Measurements from ENCODE around the gene DNM1. TPM values are rescaled to one million over a fixed set of nuclear protein-coding genes. Genes with fewer than 3 reads are reported as not detected.

Gene DNM1
- total RNA-seq, 1 donor from 2014 or later, result 0.40 TPM

DNA sequence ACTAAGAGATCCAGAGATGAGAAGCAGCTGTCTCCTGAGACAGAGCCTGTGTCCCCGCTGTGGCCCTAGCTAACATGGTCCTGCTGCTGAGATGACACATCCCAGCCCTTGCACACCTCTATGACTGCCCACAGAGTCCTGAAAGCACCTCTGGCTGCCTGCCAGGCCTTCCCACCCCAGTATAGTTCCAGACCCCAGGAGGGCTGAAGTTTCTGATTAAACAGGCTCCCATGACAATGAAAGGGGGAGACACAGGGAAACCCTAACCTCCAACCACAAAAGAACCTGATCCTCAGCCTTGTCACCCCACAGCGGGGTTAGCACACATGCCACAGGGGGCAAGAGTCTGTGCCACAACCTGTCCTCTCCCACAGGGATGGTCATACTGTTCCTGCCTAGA lies 27.5 kb upstream of the DNM1 start:
- DNase-seq (ENCODE audit: low read depth in 2 of 2), result no peak

DNA sequence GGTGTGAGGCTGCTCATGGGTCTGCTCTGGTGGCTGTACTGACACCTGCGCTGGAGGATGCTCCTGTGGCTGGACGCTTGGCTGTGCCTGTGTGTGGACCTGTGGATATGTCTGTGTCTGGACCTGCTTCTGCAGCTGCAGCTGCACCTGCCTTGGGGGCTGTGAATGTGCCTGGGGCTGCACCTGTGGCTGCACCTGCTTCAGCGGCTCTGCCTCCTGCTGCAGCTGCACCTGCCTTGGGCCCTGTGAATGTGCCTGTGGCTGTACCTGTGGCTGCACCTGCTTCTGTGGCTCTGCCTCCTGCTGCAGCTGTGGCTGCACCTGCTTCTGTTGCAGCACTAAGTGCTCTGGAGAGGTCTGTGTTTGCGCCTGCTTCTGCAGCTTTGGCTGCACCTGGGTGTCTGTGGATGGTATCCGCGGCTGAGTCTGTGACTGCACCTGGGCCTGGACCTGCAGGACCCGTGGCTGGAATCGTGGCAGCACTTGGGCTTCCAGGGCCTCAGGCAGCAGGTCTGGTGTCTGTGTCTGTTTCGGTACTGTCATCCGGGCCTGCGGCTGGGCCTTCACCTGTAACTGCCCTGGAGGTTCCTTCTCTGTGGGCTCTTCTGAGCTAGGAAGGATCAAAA lies 24.3 kb upstream of the DNM1 start:
- no peak for DNase-seq (ENCODE audit: low read depth in 2 of 2)

DNA sequence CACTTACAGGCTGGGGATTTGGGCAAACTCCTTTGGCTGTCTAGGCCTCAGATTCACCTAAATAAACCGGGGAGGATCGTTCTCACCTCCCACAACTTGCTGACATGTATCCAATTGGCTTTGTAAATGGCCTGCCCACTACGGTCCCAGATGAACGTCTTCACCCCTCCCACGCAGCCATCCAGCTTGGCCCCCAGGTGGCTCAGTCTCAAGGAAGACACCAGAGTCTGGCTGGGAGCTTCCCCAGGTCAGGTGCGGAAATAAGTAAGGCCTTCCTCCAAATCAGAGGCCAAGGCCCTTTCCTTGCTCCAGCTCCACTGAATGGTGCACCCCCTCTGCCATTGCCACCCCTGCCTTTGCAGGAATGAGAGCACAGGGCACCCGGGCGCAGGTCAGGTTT lies 23.2 kb upstream of the DNM1 start:
- DNase-seq (ENCODE audit: low read depth in 2 of 2), result no peak

DNA sequence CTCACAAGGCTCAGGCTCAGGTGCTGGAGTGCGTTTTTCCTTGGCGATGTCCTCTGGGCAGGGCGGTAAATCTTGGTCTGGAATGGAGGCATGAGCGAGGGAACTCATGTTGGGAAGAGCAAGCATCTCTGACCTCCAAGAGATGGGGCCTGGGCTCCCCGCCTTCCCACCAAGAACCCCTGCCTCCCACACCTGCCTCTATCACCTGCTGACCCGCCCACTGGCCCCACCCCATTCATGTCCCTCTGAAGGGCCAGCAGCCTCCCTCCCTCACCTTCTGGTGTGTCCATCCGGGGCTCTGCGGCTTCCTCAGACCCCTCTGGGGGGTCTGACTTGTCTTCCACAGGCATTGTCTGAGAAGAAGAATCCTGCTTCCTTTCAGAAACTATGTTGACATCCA lies 22.7 kb upstream of the DNM1 start:
- DNase-seq (ENCODE audit: low read depth in 2 of 2), result no peak

DNA sequence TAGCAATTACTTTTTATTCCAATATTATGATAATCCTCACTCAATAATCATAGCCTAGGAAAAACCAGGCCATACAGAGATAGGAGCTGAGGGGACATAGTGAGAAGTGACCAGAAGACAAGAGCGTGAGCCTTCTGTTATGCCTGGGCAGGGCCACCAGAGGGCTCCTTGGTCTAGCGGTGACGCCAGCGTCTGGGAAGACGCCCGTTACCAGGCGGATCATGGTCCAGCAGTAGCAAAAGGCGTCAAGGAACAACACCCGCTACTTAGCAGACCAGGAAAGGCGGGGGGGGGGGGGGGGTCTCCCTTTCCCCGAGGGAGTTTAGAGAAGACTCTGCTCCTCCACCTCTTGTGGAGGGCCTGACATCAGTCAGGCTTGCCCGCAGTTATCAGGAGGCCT lies 21.7 kb upstream of the DNM1 start:
- DNase-seq (ENCODE audit: low read depth in 2 of 2), result peak; percentile 15 to 63

DNA sequence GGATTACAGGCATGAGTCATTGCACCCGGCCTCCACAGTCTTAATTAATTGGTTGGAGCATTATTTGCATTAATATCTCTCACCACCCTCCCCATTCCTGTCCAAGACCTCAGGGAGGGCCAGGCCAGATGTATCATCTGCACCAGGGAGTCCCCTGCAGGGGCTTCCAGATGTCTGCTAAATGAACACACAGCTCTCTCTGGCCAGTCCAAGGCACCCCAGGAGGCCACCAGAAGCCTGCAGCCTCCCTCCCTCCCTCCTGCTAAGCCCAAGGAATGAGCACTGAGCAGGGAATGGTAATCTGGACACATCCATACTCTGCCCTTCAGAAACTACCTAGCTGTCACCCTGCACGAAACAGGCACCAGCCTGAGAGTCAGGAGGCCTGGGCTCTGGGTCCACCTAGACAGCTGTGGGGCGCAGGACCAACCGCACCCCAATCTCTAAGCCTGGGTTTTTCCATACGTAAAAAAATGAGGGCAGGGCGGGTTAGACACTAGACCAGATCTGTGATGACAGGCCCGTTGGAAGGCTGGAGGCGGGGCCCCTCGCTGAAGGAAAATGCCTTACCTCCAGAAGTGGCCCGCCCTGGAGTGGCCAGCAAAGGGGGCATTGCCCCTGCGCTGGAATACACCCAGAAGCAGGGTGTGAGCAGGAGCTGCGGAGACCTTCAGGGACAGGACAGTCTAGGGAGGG lies 20.1 kb upstream of the DNM1 start:
- no peak for DNase-seq (ENCODE audit: low read depth in 2 of 2)

DNA sequence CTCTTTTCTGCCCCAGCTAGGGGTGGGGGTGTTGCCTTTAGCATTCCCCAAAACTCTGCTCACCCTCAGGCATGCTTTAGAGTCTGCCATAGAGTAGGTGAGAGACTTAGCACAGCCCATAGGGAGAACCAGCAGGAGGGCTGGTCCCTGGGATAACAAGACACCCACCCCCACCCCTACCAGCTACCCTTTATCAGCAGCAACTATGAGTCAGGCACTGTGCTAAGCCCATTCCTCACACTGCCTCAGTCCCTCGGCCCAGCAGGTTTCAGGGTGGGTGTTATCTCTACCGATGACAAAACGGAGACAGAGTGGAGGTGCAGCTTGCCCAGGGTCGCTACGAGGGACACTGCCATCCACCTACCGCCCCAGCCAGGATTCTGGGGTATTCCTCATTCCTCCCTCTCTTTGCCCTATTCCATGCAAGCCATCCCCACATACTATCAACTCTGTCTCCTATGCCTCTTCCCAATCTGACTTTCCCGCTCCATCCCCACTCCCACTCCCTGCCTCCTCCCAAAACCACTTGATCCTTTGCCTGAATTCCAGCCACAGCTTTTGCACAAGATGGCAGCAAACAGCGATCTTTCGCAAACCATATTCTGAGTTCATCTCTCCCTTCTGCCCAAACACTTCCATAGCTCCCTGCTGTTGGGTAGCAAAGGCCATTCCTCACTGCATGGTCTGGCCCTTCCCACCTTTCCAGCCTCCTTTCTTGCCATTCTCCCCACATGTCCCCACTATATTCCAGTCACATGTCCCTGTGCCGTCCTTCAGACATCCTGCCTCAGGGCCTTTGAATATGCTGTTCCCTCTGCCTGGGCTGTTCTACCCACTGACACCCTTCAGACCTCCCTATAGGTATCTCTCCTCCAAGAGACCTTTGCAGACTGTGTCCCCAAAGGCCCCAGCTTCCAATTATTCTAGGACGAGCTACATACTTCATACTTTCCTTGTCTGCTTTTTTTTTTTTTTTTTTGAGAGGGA lies 16.9 kb upstream of the DNM1 start:
- DNase-seq (ENCODE audit: low read depth in 2 of 2), result no peak

DNA sequence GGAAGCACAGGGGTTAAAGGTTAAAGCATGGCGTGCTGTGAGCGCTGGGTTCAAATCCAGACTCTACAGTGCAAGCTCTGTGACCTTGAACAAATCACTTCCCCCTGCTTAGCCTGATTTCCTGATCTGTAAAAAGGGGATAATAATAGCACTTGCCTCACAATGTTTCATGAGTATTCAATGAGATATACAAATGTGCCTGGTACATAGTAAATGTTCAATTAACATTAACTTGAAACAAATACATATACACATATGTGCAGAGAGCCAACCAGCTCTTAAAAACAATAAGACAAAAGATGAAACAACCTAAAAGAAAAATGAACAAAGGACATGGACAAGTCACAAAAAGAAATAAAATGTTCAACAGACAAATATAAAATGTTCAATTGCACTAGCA lies 15.8 kb upstream of the DNM1 start:
- DNase-seq (ENCODE audit: low read depth in 2 of 2), result no peak

DNA sequence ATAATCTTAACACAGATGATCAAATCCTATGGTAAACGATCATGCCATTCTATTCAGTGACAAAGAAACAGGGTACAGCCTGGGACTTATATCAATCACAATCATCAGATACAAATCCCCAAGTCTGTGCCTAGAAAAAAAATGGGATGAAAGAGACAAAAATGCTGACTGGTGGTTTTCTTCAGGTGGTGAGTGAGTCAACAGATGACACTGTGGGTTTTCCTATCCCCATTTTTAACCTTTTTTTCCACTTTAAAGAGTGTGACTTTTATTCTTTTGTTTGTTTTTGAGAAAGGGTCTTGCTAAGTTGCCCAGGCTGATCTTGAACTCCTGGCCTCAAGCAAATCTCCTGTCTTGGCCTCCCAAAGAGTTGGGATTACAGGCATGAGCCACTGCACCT lies 15.0 kb upstream of the DNM1 start:
- no peak for DNase-seq (ENCODE audit: low read depth in 2 of 2)

DNA sequence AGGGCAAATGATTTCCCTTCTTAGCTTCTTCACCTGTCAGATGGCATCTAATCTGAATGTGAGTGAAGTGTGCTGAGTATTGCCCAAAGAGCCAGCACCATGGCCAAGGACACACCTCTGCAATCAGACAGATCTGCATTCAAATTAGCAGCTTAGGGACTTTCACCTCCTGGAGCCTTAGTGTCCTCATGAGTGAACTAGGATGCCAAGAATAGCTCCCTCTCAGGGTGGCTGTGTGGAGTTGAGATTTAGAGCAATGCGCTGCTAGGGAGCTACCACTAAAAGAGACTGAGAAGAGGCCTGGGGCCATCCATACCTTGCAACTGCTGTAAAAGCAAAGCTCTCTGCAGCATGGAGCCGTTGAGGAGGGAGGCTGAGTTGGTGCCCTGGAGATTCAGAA lies 13.2 kb upstream of the DNM1 start:
- no peak for DNase-seq (ENCODE audit: low read depth in 2 of 2)

DNA sequence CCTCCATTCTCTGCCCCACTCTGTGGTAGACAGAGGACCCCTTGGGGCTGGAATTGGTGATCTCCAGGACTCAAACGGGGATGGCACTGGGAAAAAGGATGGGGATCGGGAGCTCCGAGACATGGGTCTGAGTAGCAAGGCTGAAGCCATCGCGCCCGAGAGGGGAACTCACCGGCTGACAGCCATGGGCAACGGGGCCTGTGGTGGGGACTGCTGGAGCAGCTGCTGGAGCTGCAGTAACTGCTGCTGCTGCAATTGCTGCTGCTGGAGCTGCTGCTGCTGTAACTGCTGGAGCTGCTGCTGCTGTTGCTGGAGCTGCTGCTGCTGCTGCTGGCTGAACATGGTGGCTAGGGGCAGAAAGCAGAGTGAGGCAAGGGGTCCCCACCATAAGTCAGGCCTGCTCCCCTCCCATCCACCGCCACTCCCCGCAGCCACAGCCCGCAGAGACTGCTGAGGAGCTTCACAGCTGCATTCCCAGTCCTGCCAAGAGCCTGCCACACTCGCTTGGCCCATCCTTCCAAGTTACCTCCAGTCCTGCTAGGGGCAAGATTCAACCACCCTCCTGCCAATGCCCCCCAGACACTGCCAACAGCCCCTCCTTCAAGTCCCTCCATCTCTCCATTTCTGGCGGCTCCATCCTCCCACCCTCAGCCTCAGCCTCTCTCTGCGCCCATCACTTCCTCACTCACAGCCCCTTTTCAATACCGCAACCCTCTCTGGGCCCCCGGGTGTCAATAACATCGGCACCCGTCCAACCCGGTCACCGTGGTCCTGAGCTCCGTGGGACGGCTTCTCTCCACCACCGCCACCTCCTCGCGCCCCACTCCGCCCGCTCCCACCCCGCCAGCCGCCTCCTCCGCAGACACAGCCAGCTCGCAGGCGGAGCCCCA lies 12.4 kb upstream of the DNM1 start:
- DNase-seq (ENCODE audit: low read depth in 2 of 2), result peak in 1 of 2 donors; percentile 21

DNA sequence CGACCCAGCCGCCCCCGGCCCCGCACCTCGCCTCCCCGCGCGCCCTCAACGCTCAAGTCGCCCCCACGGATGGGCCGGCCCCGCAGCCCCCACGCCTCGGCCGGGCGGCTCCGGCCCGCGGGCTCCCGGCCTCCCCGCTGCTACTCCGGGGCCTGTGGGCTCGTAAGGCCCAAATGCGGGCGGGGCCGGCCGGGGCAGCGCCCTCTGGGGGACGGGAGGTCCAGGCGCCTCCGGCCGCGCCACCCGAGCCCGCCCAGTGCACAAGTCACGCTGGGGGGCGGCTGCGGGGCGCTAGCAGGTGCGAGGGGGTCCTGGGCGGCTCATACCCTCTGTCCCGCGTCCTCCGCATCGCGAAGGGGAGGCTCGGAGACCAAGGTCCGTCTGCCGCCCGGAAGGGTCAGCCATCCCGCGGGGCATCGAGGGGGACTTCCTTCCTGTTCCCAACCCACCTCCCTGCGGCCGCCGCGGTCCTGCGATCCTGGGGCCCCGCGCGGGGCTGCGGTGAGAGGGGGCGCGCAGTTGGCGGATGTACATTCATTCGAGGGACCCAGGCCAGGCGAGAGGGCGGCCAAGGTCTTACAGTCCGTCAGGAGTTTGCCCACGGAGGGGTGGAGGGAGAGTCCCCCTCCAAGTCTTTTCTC lies 11.7 kb upstream of the DNM1 start, which contains the start of gene CIZ1:
CIZ1 (minus strand) TSS at position 167 of the 641 bp plus-strand sequence. CDS start 715 bp downstream, outside the sequence.
- DNase-seq (ENCODE audit: low read depth in 2 of 2), result peak; percentile 86 to 91

DNA sequence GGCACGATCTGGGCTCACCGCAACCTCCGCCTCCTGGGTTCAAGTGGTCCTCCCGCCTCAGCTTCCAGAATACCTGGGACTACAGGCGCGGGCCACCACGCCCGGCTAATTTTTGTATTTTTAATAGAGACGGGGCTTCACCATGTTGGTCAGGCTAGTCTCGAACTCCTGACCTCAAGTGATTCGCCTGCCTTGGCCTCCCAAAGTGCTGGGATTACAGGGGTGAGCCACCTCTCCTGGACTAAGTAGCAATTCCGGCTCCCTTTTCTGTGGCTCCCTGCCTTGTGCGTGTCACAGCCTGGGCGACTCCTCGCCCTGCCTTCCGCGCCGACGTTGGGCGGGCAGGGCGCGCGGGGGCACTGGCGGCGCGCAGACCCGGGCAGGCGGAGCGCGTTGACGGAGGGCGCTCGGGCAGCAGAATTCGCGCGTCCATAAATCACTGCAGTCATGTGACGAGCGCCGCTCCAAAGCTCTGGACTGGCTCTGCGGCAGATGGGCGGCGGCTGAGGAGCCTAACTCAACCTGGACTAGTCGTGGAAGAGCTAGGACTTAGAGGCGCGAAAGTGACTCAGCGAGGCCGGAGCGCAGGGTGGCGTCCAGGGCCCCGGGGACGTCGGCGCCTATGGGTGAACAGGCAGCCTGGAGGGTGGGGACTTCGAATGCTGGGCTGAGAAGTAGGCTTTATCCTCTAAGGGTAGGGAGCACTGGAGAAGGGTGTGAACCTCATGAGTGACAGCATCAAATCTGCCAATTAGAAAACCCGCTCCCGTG lies 10.4 kb upstream of the DNM1 start:
- peak; percentile 88 to 89 for DNase-seq (ENCODE audit: low read depth in 2 of 2)

DNA sequence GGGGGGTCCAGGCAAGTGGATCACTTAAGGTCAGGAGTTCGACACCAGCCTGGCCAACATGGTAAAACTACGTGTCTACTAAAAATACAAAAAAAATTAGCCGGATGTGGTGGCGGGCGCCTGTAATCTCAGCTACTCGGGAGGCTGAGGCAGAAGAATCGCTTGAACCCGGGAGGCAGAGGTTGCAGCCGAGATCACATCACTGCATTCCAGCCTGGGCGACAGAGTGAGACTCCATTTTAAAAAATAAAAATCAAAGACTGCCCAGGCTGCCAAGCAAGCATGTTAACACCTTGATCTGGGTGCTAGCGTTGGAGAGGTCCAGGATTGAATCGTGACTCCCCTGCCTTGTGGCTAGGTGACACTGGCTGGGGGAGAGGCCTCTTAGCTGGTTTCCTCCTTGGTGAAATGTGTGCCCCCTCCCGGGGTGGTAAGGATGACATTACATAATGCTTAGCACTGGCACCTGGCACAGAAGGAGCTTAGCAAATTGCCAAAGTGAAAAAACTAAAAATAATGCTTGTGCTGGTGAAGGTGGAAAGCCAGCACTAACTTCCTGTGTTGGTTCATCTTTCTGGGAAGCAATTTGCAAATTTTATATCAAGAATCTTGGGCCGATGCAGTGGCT lies 9.6 kb upstream of the DNM1 start:
- DNase-seq (ENCODE audit: low read depth in 2 of 2), result no peak

DNA sequence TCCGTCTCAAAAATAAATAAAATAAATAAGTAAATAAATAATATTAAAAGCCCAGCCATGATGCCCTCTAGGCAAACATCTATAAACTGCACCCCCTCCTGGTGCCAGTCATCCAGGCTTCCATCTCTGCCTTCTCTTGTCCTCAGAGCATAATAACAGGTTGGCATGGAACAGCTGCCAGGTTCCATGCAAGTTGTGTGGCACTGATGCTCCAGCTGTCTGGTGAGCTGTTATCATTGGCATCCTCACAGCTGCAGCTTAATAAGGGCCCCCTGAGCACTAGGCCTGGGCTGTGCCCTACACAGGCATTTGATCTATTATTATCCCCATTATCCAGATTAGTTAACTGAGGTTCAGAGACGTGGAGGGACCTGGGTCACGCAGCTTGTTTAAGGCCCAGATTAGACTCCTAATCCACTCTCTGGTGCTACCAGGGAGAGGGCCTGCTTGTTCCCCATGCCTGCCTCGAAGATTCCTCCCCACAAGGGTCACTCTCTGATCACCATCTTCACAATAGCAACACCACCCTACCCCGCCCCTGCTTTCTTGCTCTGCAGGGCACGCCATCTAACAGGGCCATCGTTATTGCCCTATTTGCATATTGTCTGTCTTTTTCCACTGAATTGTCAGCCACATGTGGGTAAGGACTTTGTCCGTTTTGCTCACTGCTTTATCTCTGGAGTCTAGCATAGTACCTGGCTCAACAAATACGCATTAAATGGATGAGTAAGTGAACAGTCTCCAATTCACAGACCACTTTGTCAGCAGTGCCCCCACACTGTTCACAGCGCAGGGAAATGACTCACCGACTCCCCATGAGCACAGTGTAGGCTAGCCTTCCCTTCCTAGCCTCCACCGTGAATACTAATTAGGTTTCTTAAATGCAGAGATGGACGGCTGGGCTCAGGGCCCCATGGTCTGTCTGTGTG lies 1.5 kb upstream of the DNM1 start:
- peak in 1 of 2 donors; percentile 72 for DNase-seq (ENCODE audit: low read depth in 2 of 2)

DNA sequence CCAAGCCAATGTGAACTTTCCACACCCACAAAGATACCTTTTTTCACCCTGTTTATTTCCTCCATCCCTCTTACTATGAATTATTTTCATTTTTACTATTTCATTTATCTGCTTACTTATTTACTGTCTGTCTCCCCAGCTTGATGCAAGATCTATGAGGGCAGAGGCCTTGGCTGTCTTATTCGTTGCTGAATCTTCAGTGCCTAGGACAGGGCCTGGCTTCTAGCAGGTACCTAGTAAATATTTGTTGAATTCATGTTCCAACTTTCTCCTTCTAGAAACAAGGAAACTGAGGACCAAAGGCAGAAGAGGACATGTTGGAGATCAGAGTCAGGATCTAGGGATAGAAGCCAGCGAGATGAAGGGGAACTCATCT lies 543 bp upstream of the DNM1 start:
- DNase-seq (ENCODE audit: low read depth in 2 of 2), result no peak

DNA sequence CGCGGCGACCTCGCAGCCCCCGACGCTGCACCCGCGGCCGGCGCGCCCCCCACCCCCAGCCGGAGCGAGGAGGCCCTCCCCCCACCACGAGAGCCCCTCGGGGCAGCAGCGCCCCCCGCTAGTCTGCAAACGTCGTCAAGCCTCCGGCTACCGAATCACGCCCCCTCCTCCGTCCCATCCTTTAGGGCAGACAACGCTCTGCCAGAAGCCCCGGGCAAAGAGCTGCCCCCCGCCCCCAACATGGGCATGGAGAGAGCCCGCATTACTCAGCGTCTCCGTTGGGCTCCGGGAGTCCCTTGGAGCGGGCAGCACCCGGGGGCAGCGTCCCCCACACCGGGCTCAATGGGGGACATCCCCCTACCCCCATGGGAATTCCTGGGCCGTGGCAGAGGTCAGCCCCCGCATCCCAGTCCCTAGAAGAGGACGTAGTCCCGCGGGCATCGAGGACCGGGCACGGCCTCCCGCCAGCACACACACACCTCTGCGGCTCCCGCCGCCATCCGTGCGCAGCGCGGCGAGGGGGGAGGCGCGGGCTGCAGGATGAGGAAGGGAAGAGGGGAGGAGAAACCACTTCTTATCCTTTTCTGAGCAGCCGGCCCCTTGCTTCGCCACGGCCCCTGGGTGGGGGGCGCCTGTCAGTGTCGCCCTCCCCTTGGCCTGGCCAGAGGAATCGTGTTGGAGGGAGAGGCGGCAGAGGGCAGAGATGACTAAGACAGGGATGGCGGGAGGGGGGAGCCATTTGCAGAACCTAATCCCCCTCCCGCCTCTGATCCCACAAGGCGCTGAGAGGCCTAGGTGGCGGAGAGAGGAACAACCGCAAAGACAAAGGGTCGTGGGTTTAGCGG lies 750 bp downstream of the DNM1 start:
- no peak for DNase-seq (ENCODE audit: low read depth in 2 of 2)
